Measurements from ENCODE around the gene OR13C2.

Gene OR13C2

DNA sequence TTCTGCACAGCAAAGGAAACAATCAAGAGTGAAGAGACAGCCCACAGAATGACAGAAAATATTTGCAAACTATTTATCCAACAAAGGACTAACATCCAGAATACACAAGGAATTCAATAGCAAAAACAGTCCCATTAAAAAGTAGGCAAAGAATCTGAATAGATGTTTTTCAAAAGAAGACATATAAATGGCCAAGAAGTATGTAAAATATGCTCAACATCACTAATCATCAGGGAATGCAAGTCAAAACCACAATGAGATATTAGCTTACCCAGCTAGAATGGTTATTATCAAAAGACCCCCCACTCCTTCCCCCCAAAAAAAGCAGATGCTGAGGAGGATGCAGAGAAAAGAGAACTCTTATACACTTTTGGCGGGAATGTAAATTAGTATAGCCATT is 49.9 kb downstream of the OR13C2 start:
- FAIRE-seq, result no peak

More for the DNA sequence above, 49.9 kb downstream of the OR13C2 start:
- no peak for DNase-seq (ENCODE audit: insufficient read length, low spot score)
